HG02840 (cell line): ENCODE measurements around the gene CD226.
"Not testable (repeated sequence)": the region's sequence is repeated elsewhere in the genome, so short reads cannot be mapped to it uniquely, and the experiment has no call there.

Experiments used
- ATAC-seq: cut with Tn5 transposase; IDR thresholded peaks from one replicate; pipeline ENCODE4 v1.9.1; 2021; ENCODE audit warnings: mild to moderate bottlenecking, moderate library complexity, moderate number of reproducible peaks; ENCODE audit not compliant: unreplicated experiment, low FRiP score

The CD226 gene

DNA sequence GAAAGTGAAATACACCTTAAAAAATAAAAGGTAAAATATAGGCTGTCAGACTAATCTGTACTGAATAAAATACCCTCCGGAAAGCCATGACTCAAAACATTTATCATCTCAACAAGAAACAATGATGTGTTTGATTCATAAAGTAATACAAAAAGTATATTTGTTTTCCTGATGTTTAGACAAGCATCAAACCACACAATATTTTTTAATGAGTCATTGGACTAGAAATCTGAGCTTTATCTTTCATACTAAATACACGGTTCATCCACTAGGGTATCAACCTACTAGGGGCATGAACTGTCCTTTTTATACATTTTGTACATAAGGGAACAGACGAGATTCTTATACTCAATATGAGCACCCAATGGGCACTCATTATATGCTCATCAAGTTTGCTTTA lies 31.3 kb downstream of the CD226 start:
- no peak for ATAC-seq

DNA sequence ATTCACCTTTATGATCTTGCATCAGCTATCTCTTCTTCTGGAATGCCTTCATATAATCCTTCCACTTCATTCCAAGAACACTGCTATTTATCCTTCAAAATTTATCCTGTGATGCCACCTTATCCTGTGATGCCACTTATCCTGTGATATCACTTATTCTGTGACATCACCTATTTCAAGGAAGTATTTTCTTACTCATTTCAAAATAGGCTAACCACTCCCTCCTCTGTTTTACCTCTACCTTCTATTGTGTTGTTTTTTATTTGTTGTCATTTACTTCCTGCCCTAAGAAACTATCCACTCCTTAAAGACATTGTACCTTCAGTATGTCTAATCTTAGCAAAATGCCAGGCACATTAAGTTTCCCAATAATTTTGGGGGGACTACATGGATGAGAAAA lies 38.8 kb downstream of the CD226 start:
- no peak for ATAC-seq

DNA sequence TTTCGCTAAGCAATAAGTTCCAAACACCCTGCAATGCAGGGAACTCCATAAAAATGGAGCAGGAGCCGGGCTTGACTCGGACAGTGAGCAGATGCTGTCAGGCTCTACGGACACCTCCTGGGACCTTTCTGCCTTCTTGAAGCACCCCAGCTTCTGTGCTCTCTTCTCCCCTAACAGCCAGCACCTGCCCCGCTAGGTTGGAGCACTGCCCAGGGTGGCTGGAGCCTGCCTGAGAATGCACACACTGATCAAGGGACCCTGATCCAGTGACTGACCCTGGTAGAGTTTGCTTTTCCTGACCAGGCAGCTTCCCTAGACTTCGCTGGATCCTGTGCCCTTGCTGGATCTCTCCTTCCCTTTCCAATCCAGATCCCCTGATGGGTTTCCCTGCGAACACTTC lies 40.9 kb downstream of the CD226 start:
- no peak for ATAC-seq

DNA sequence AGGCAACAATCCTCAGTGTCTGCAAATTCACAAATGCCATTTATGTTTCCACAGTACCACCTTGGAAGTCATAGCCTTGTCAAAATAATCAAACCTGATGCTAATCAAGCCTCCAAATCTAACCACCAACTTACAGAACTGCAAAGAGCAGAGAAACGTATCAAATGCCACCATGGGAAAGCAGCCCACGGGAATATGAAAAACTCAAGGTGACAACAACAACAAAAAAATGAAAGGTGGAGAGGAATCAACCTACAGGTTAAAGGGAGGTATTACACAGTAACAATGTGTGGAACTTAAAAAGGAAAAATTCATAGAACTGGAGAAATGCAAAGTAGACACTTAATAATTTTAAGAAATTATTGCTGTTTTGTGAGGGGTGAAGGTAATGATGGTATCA lies 46.7 kb downstream of the CD226 start:
- ATAC-seq: no peak

DNA sequence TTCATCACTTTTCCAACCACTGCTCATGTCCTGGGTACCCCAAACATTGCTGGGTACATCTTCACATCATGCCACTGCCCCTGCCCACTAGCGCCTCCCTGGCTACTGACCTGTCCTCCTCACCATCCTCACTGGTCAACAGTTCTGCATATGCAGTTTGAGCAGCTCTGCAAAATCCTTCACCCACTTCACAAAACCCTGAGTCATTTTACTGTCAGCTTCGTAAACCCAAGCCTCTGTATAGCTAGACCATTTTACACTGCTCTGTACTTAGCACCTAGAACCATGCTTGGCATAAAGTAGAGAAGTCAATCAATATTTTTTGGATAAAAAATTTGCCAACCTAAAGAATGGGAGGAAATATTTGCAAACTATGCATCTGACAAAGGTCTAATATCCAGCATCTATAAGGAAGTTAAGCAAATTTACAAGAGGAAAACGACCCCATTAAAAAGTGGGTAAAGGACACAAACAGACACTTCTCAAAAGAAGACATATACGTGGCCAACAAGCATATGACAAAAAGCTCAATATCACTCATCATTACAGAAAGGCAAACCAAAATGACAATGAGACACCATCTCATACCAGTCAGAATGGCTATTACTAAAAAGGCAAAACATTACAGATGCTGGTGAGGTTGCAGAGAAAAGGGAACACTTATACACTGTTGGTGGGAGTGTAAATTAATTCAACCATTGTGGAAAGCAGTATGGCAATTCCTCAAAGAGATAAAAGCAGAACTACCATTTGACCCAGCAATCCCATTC lies 48.3 kb downstream of the CD226 start:
- not testable (repeated sequence) for ATAC-seq

DNA sequence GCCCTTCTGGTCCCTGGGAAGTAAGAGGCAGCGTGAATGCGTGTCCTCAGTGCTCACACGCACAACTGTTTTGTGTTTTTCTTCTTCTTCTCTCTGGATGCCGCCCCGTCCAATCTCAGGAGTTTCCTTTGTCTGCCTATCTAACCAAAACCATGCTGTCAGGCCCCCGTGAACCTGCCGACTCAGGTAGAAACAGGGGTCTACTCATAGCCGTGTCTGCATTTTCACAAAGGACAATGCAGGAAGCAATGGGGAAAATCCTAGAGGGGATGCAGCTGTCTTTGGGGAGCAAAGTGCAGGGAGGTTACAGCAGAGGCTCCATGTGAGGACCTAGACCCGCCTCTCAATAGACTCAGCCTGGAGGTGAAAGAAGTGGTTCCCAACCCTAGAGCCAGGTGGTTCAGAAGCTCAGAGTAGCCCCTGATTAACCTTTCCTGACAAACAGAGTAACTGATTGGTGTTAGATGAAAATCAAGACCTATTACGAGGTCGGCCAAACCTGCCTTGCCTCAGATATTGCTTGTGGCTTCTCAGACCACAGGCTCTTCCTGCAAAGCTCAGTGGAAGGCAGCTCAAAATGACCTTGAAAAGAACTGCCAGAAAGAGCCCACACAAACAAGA lies 49.3 kb downstream of the CD226 start:
- ATAC-seq: peak; percentile 45

DNA sequence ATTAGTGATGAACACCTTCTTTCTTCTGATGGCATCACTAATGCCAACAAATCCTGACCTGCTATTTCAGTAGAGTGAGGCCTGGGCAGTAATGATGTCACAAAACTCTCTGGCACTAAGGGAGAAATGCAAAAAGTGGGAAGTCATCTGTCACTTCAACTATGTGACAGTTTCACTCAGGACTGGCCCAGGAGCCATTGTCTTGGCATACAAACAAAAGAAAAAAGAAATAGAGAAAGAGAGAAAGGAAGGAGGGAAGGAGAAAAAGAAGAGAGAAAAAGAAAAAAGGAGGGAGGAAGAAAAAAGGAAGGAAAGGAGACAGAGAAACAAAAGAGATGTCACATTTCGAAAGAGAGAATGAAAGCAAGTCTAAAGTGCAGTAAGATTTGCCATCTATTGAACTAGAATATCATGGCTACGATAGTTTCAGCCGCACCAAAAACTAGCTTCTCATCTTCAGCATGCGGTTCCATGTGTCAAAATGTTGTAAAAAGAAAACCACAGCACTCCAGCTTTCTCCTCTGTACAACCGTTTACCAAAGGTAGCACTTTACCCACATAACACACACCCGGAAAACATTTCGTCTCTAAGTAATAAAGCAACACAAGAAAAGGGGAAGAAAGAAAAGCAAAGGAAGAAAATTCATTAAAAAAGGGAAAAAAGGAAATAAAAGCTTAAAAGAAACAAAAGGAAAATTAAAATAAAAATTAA lies 50.1 kb downstream of the CD226 start:
- no peak for ATAC-seq

DNA sequence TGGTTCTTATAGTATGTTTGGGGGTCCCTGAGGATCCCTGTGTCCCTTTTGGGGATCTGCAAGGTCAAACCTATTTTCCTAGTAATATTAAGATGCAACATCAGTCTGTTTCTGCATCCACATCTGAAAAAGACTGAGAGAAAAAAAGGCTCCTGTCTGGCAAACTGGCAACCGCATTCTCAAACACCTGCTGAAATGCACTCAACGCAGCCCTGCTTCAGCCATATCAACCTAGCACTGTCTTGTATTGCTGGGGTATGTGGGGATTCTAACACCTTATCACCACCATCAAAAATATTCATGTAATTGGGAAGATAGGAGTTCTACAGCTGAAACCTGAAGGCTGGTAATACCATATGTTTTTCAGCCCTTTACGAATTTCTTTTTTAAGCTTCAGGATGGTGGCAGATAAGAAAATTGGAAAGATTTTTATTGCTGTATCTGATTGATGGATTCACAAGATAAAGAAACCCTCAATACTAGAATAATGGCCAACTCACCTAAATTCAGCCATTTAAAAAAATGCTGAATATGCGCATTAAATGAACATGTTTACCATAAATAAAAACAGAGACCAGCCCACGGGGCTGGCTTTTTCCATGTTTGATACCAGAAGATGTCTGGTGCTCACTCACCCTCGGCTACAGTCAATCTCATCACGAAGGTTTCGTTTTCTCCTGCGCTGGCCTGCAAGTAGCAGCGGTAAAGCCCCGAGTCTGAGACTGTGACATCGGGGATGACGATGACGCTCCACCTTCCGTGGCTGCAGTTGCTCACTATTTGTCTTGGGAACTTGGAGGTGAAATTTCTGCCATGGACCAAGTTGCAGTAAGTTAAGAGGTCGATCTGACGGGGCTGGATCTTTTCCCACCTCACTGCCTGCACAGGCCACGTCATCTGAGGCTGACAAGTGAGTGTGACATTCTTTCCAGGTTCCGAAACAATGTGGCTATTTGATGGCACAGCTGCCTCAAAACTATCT lies 52.3 kb downstream of the CD226 start:
- ATAC-seq: no peak

DNA sequence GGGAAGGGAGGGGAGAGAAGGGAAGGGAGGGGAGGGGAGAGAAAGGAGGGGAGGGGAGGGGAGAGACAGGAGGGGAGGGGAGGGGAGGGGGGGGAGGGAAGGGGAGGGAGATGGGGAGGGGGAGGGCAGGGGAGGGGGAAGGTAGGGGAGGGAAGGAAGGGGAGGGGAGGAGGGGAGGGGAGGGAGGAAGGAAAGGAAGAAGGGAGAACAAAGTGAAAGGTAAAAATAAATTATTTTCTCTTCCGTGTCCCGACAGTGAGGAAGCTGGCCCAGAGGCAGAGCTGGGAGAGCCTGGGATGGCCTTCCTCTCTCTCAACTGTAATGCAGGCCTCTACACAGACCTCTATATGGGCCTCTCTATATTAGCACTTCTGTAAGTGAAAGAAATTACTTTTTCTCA lies 53.2 kb downstream of the CD226 start:
- ATAC-seq: no peak

DNA sequence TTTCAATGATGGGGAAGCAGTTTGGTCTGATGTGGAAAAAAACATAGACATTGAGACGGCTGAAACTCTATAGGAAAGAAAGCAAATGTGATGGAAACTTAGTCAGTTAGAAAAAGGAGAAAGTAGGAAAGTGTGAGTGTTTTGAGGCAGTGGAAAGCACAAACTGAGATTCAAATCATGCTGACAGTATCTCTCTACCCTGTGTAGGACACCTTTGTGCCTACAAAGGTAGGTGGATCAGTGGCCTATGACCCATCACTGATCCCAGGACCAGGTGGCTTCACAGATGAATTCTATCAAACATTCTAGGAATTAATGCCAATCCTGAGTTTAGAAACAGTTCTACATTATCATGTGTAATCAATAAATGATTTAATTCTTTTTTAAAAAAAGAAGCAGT lies 57.1 kb downstream of the CD226 start:
- no peak for ATAC-seq

DNA sequence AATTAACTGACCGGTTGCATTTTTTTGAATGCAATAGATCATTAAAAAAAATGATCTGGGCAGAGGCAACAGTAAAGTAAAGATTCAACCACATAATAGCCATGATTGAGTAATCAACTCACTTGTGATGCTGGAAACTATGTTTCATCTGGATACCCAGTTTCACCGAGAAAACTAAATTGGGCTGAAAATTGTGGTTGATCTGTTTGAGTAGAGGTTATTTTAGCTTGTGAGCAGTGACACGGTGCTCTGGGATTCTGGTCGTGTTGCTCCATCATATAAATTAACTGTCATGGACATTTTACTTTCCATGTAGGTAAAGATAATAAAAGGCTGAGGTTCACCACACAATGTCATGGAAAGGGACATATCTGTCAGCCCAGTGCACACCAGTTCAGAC lies 58.7 kb downstream of the CD226 start:
- no peak for ATAC-seq

DNA sequence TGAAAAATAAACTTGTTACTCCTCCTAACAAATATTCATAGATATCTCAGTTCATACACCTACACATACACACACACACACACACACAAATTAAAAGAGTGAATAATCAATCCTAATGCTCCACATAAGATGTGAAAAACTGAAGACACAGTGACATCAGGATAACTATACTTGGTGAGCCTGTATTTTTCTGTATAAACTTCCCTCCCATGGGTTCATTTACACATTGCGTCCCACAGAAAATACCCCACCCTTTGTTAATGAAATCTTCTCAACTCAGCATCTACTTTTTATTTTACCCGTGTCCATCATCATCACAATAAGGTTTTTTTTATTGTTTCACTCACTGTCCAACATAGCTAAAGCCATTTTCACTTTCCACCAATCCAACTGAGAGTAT lies 60.4 kb downstream of the CD226 start:
- no peak for ATAC-seq

DNA sequence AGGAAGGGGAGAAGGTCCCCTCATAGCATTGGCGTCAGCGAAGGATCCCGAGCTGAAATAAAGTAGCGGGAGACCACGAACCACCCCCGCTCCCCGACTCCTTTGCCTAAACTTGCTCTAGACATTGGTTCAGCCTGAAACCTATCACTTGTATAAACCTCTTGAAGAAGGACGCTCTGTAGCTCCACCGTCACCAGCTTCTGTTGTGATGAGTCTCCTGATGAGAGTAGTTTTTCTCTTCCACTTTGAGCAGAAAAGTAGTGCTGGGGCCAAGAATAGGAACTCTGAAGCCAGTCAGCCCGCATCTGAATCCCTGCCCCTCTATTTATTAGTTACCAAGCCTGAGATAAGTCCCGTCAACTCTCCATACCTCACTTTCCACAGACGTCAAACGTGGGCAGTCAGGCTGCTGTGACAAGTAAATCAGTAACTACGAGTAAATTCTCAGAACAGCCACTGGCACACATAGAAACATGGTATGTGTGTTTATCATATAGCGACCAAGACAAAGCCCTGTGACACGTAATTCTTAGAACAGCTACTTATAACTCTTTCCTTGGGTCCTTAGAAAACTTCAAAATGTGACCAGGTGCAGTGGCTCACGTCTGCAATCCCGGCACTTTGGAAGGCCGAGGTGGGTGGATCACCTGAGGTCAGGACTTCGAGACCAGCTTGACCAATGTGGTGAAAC lies 61.7 kb downstream of the CD226 start:
- ATAC-seq: peak; percentile 76

DNA sequence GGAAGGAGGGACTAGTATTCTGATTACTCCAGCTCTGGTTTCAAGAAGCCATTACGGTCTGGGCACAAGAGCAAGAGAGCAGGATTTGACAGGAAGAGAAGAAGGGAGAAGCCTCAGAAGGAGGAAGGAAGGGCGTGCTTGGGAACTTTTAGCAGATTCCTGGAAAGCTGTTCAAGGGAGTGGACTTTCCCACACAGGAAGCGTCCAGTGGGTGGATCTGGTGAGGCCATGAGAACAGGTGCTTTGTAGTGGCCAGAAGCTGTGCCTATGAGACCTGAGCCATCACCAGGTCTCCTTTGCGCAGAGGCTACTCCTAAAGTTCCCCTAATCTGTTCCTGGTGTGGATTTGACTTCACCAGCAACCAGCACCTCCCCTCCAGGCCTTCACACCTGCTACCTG lies 62.3 kb downstream of the CD226 start:
- peak; percentile 2 for ATAC-seq

DNA sequence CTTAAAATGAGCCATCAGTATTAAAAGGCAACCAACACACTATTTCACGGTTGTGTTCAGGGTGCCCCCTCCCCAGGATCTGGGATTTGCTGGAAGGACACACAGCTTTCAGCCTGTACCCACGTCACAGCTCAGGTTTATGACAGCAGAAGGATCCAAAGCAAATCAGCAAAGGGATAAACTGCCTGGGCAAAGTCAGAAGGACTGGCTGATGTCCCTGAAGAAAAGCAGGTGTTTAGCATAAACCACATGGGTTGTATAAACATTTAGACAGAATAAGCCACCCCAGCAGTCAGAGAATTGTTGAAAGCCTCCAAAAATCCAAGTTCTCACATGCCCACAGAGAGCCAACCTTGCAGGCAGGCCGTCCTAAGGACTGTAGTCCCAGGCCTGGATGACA lies 63.9 kb downstream of the CD226 start:
- ATAC-seq: no peak

DNA sequence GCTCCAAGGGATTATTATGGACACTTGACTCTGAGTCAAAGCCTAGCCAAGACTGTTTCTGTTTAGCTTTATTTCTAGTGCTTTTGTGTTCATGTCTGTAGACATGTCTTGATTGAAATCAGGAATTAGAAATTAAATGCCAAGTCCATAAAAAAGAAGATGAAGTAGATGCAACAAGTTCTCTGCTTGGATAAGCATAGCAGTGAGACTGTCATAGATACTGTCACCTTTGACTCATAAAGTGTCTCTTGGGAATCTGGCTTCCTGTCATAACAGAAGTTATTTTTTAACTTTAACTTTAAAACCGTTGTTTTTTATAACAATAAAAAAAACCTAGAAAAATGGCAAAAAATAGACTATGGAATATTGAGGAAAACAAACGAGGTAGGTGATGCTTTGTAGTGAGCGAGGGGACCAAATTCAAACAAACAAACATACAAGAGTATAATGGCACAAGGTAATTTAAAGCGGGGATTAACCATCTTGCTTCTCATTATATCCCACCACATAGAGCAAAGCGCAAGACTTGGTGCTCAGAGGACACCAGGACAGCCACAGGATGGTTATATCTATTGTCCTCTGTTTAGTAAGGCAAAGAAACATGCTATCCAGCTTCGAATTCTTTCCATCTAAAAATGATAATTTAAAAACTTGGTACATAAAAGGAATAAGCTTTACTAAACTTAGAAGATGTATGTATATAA lies 64.6 kb downstream of the CD226 start:
- ATAC-seq: peak; percentile 41

DNA sequence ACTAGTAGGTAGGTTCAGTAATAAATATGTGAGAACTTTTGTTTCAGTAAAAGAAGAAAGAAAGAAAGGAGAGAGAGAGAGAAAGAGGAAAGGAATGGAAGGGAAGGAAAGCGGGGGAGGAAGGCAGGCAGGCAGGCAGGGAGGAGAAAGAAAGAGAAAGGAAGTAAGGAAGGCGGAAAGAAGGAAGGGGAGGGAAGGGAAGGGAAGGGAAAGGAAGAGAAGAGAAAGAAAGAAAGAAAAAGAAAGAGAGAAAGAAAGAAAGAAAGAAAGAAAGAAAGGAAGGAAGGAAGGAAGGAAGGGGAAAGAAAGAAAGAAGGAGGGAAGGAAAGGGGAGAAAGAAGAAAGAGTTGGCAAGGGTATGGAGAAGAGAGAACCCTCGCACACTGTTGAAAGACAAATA lies 67.6 kb downstream of the CD226 start:
- no peak for ATAC-seq

DNA sequence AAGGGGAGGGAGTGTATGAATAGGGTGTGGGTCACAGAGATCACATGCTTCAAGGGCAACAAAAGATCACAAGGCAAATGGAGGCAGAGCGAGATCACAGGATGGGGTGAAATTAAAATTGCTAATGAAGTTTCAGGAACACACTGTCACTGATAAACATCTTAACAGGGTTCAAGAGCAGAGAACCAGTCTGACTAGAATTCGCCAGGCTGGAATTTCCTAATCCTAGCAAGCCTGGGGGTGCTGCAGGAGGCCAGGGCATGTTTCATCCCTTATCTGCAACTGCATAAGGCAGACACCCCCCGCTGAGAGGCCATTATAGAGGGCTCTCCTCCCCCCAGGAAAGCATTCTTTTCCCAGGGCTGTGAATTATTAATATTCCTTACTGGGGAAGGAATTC lies 68.6 kb downstream of the CD226 start:
- ATAC-seq: not testable (repeated sequence)

DNA sequence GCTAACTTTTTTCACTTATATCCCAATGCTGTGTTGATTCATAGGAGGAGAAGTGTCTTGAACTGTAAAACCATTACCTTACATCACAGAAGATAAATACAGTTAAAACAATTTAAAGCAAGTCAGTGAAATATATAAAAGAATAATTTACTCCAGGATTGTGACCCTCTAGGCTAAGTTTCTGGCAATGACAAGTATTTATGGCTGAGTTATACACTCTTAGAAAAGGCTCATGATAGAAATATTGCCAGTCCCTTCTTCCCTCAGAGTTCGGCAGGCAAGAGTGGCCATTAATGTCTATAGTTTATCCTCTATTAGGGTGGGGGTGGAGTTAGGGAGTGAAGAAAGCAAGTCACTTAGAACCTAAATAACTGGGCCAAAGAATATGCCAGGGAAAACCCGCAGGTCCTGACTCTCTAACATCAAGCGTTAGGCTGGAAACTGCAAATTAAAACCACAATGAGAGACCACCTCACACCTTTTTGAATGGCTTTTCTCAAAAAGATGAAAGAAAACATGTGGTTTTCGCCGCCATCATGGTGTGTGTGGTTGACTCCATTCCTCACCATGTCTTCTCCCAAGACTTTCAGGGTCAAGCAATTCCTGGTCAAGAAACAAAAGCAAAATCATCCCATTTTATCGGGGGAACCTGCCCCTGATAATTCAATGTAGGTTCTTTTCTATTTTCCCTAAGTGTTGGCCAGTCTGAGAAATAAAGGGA lies 69.3 kb downstream of the CD226 start:
- no peak for ATAC-seq
